Astrocyte of the cerebellum (primary cell): ENCODE measurements around the gene GRHL1.
"Not testable (repeated sequence)": the region's sequence is repeated elsewhere in the genome, so short reads cannot be mapped to it uniquely, and the experiment has no call there.

Source experiments
- DNase-seq: peaks from one replicate; pipeline ENCODE4 v3.0.0-alpha.2; 2011; ENCODE audit warnings: low read depth
- H3K4me3 ChIP-seq: 2 replicates; pipeline ENCODE4 v1.5.1; 2011; ENCODE audit warnings: mild to moderate bottlenecking, low read depth, low read length, moderate library complexity
- CTCF ChIP-seq: IDR thresholded peaks from 2 replicates; pipeline ENCODE4 v1.5.1; 2012; ENCODE audit warnings: low read length, low read depth, moderate library complexity, mild to moderate bottlenecking; ENCODE audit errors: missing control alignments
- in situ Hi-C: cut with HindIII; loops from 2 replicates; pipeline ENCODE4 v1.10.0; 2017; ENCODE audit warnings: low sequenced_read_pairs

The GRHL1 gene

GRCh38 chr2:10029875-10030223 is 78.4 kb downstream of the GRHL1 start:
- no peak for TF ChIP-seq CTCF
- no peak overlapping the region for H3K4me3 ChIP-seq
- DNase-seq = no peak
- in situ Hi-C loops = loop anchor here (5.0 kb wide), 1 partner anchor 218 kb away; no protein-coding TSS in a partner anchor

- no peak for TF ChIP-seq CTCF
- no peak overlapping the region for H3K4me3 ChIP-seq
- no peak for DNase-seq
- in situ Hi-C loops = loop anchor here (5.0 kb wide), 1 partner anchor 218 kb away; no protein-coding TSS in a partner anchor
Measured at GRCh38 chr2:10030311-10030736, 78.8 kb downstream of the GRHL1 start.

- in situ Hi-C loops = loop anchor here (5.0 kb wide), 1 partner anchor 218 kb away; no protein-coding TSS in a partner anchor
- H3K4me3 ChIP-seq = not testable (repeated sequence)
Measured at GRCh38 chr2:10030798-10031197, 79.3 kb downstream of the GRHL1 start.

GRCh38 chr2:10031886-10032745 is 80.6 kb downstream of the GRHL1 start:
- in situ Hi-C loops = loop anchor here (5.0 kb wide), 1 partner anchor 220 kb away; no protein-coding TSS in a partner anchor
- no peak overlapping the region for H3K4me3 ChIP-seq
- TF ChIP-seq CTCF = no peak
- DNase-seq = no peak

More at GRCh38 chr2:10030798-10031197, 79.3 kb downstream of the GRHL1 start:
- not testable (repeated sequence) for DNase-seq

- H3K4me3 ChIP-seq = no peak overlapping the region
- no peak for DNase-seq
- TF ChIP-seq CTCF = no peak
- in situ Hi-C loops = loop anchor here (5.0 kb wide), 1 partner anchor 220 kb away; no protein-coding TSS in a partner anchor
Measured at GRCh38 chr2:10032746-10033105, 81.2 kb downstream of the GRHL1 start.

GRCh38 chr2:10033251-10034006 is 81.9 kb downstream of the GRHL1 start:
- H3K4me3 ChIP-seq = no peak overlapping the region
- DNase-seq = no peak
- in situ Hi-C loops = loop anchor here (5.0 kb wide), 1 partner anchor 221 kb away; no protein-coding TSS in a partner anchor
- TF ChIP-seq CTCF = no peak
